Stimulated activated CD4-positive, alpha-beta T cell treated with anti-CD3 and anti-CD28 coated beads, Interleukin-12 subunit alpha, Interleukin-12 subunit beta, amount 100 ng/mL, for 4 hours (primary cell): ENCODE results near the gene FAF1.
"Not testable (repeated sequence)": the region's sequence is repeated elsewhere in the genome, so short reads cannot be mapped to it uniquely, and the experiment has no call there.

ENCODE experiments used
- DNase-seq: peaks from one replicate; pipeline ENCODE4 v3.0.0-alpha.2; 2020

The FAF1 gene

GRCh38 chr1:50952566-50952965 is 7.5 kb downstream of the FAF1 start:
- not testable (repeated sequence) for DNase-seq

GRCh38 chr1:50950396-50950795 is 9.7 kb downstream of the FAF1 start:
- DNase-seq: no peak

- DNase-seq: no peak
These were observed 10.6 kb downstream of the FAF1 start for GRCh38 chr1:50949286-50949982.

- no peak for DNase-seq
These were observed 17.7 kb downstream of the FAF1 start for GRCh38 chr1:50942334-50942733.

- DNase-seq: no peak
These were observed 19.8 kb downstream of the FAF1 start for GRCh38 chr1:50940291-50940690.

- no peak for DNase-seq
These were observed 23.7 kb downstream of the FAF1 start for GRCh38 chr1:50936321-50936720.

GRCh38 chr1:50935276-50935675 is 24.8 kb downstream of the FAF1 start:
- not testable (repeated sequence) for DNase-seq

GRCh38 chr1:50934838-50935237 is 25.2 kb downstream of the FAF1 start:
- DNase-seq: no peak

GRCh38 chr1:50933770-50934169 is 26.3 kb downstream of the FAF1 start:
- DNase-seq: not testable (repeated sequence)

GRCh38 chr1:50932043-50932442 is 28.0 kb downstream of the FAF1 start:
- DNase-seq: not testable (repeated sequence)

- DNase-seq: peak; percentile 6
These were observed 28.9 kb downstream of the FAF1 start for GRCh38 chr1:50930965-50931737.

GRCh38 chr1:50930193-50930592 is 29.9 kb downstream of the FAF1 start:
- DNase-seq: no peak

- DNase-seq: no peak
These were observed 30.6 kb downstream of the FAF1 start for GRCh38 chr1:50929376-50929958.

GRCh38 chr1:50923564-50923963 is 36.5 kb downstream of the FAF1 start:
- DNase-seq: no peak

GRCh38 chr1:50921029-50921428 is 39.0 kb downstream of the FAF1 start:
- no peak for DNase-seq

- no peak for DNase-seq
These were observed 39.7 kb downstream of the FAF1 start for GRCh38 chr1:50920409-50920808.

GRCh38 chr1:50917138-50918137 is 42.6 kb downstream of the FAF1 start:
- DNase-seq: no peak

- DNase-seq: no peak
These were observed 44.4 kb downstream of the FAF1 start for GRCh38 chr1:50915621-50916020.

GRCh38 chr1:50913954-50914353 is 46.1 kb downstream of the FAF1 start:
- no peak for DNase-seq

GRCh38 chr1:50910356-50910755 is 49.7 kb downstream of the FAF1 start:
- not testable (repeated sequence) for DNase-seq

GRCh38 chr1:50907610-50908009 is 52.5 kb downstream of the FAF1 start:
- not testable (repeated sequence) for DNase-seq

- not testable (repeated sequence) for DNase-seq
These were observed 54.0 kb downstream of the FAF1 start for GRCh38 chr1:50906050-50906449.

GRCh38 chr1:50902419-50902818 is 57.6 kb downstream of the FAF1 start:
- no peak for DNase-seq
